Measurements from ENCODE around the gene SGK2. TPM values are rescaled to one million over a fixed set of nuclear protein-coding genes. Genes with fewer than 3 reads are reported as not detected.

Gene SGK2
- total and polyA plus RNA-seq, 2 donors (not counting 1 experiment from before 2014, with no cell fraction given) = 1.5 to 1.7 TPM

GRCh38 chr20:43549416-43550065 lies 9.3 kb upstream of the SGK2 start:
- Histone ChIP-seq H3K36me3 (replicated peaks in 1 of 2; ENCODE audit: control extremely low read depth in 1 of 2, control insufficient read depth in 1 of 2, extremely low read depth in 1 of 2, insufficient read depth in 2 of 2, low read length in 1 of 2) (no peaks in the 10 kb centered on the region), H3K27me3 (replicated peaks in 1 of 4; ENCODE audit: control extremely low read depth in 1 of 4, control insufficient read depth in 3 of 4, insufficient read depth in 4 of 4, low read length in 3 of 4) (no peaks in the 10 kb centered on the region), H3K4me2 (replicated peaks; ENCODE audit: low read depth, low read length, poor library complexity, severe bottlenecking) (no peak overlapping the region), H4K20me1 (ENCODE audit: control insufficient read depth, insufficient read depth, low read length, poor library complexity, severe bottlenecking) (no peaks in the 10 kb centered on the region), H3K9ac (ENCODE audit: low read length) (no peak overlapping the region), H3K4me3 (ENCODE audit: control extremely low read depth in 1 of 5, extremely low read depth in 1 of 5, insufficient read depth in 1 of 5, low read depth in 2 of 5, low read length in 4 of 5) (no peak overlapping the region), H3K79me2 (ENCODE audit: control insufficient read depth, insufficient read depth, low read length) (no peaks in the 10 kb centered on the region), H2AFZ (ENCODE audit: insufficient read depth, low read depth, low read length, poor library complexity, severe bottlenecking) (no peak overlapping the region), H3K4me1 (ENCODE audit: control insufficient read depth in 2 of 2, insufficient read depth in 2 of 2, low read length in 2 of 2) (no peaks in the 10 kb centered on the region), H3K9me3 (ENCODE audit: control extremely low read depth in 1 of 3, control insufficient read depth in 2 of 3, insufficient read depth in 1 of 3, low read length in 2 of 3) (no peaks in the 10 kb centered on the region), H3K27ac (ENCODE audit: low read length in 2 of 2) (no peak overlapping the region)
- DNase-seq (no peak), ATAC-seq (ENCODE audit: low read depth) (no peak)
- H3K4me1 Mint-ChIP-seq = no peaks in the 10 kb centered on the region
- 90% methylated on average over 2 of the region's 4 CpGs for WGBS (ENCODE audit: insufficient coverage)
- no peak for TF ChIP-seq CTCF (IDR thresholded peaks at IDR 0.05)
- no peak for TF ChIP-seq EZH2 (IDR thresholded peaks at IDR 0.05; ENCODE audit: borderline replicate concordance, insufficient read depth, low read depth, low read length, poor library complexity, severe bottlenecking)
- no peaks in the 10 kb centered on the region for H3K9me3 Mint-ChIP-seq (ENCODE audit: insufficient read depth)
- H3K27me3 Mint-ChIP-seq = no peaks in the 10 kb centered on the region
- ChIA-PET POLR2A (no interaction called here), CTCF (interaction anchor here (0.7 to 4.6 kb wide), 3 partner anchors 11 to 528 kb away, joined by 3 to 26 read pairs (median 7); no protein-coding TSS in a partner anchor)
- intact Hi-C loops (cut with micrococcal nuclease) = no loop called here
- H3K4me3 Mint-ChIP-seq = no peak overlapping the region
- no peak overlapping the region for H3K27ac Mint-ChIP-seq

GRCh38 chr20:43550456-43550855 lies 8.4 kb upstream of the SGK2 start:
- POLR2A ChIA-PET = no interaction called here
- Histone ChIP-seq H3K27me3 (replicated peaks in 1 of 4; ENCODE audit: control extremely low read depth in 1 of 4, control insufficient read depth in 3 of 4, insufficient read depth in 4 of 4, low read length in 3 of 4) (no peaks in the 10 kb centered on the region), H3K4me2 (replicated peaks; ENCODE audit: low read depth, low read length, poor library complexity, severe bottlenecking) (no peak overlapping the region), H3K79me2 (ENCODE audit: control insufficient read depth, insufficient read depth, low read length) (no peaks in the 10 kb centered on the region), H3K4me3 (ENCODE audit: control extremely low read depth in 1 of 5, extremely low read depth in 1 of 5, insufficient read depth in 1 of 5, low read depth in 2 of 5, low read length in 4 of 5) (no peak overlapping the region), H3K4me1 (ENCODE audit: control insufficient read depth in 2 of 2, insufficient read depth in 2 of 2, low read length in 2 of 2) (no peaks in the 10 kb centered on the region), H4K20me1 (ENCODE audit: control insufficient read depth, insufficient read depth, low read length, poor library complexity, severe bottlenecking) (no peaks in the 10 kb centered on the region), H2AFZ (ENCODE audit: insufficient read depth, low read depth, low read length, poor library complexity, severe bottlenecking) (no peak overlapping the region), H3K9ac (ENCODE audit: low read length) (no peak overlapping the region), H3K36me3 (replicated peaks in 1 of 2; ENCODE audit: control extremely low read depth in 1 of 2, control insufficient read depth in 1 of 2, extremely low read depth in 1 of 2, insufficient read depth in 2 of 2, low read length in 1 of 2) (no peaks in the 10 kb centered on the region), H3K27ac (ENCODE audit: low read length in 2 of 2) (no peak overlapping the region), H3K9me3 (ENCODE audit: control extremely low read depth in 1 of 3, control insufficient read depth in 2 of 3, insufficient read depth in 1 of 3, low read length in 2 of 3) (no peaks in the 10 kb centered on the region)
- WGBS (ENCODE audit: insufficient coverage) = 100% methylated on average over 1 of the region's 2 CpGs
- H3K4me1 Mint-ChIP-seq = no peaks in the 10 kb centered on the region
- CTCF ChIA-PET = interaction anchor here (4.6 kb wide), 1 partner anchor 12 kb away, joined by 26 read pairs; no protein-coding TSS in a partner anchor
- H3K9me3 Mint-ChIP-seq (ENCODE audit: insufficient read depth) = no peaks in the 10 kb centered on the region
- H3K27ac Mint-ChIP-seq = no peak overlapping the region
- TF ChIP-seq CTCF (IDR thresholded peaks at IDR 0.05) = no peak
- H3K4me3 Mint-ChIP-seq = no peak overlapping the region
- intact Hi-C loops (cut with micrococcal nuclease) = no loop called here
- DNase-seq (no peak), ATAC-seq (ENCODE audit: low read depth) (no peak)
- H3K27me3 Mint-ChIP-seq = no peaks in the 10 kb centered on the region
